GM12872 (cell line): ENCODE data around the gene SMARCC1.

Experiments used
- TF ChIP-seq, protein P1 (sequence below): IDR thresholded peaks from 3 replicates; pipeline ENCODE4 v1.5.1; 2011; ENCODE audit warnings: low read depth, mild to moderate bottlenecking, low read length, moderate library complexity; ENCODE audit not compliant: insufficient read depth

The SMARCC1 gene

GRCh38 chr3:47636225-47636624, 145.5 kb downstream of the SMARCC1 start:
- TF ChIP-seq, protein P1, sequence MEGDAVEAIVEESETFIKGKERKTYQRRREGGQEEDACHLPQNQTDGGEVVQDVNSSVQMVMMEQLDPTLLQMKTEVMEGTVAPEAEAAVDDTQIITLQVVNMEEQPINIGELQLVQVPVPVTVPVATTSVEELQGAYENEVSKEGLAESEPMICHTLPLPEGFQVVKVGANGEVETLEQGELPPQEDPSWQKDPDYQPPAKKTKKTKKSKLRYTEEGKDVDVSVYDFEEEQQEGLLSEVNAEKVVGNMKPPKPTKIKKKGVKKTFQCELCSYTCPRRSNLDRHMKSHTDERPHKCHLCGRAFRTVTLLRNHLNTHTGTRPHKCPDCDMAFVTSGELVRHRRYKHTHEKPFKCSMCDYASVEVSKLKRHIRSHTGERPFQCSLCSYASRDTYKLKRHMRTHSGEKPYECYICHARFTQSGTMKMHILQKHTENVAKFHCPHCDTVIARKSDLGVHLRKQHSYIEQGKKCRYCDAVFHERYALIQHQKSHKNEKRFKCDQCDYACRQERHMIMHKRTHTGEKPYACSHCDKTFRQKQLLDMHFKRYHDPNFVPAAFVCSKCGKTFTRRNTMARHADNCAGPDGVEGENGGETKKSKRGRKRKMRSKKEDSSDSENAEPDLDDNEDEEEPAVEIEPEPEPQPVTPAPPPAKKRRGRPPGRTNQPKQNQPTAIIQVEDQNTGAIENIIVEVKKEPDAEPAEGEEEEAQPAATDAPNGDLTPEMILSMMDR = no peak

- TF ChIP-seq, protein P1 = no peak
These were observed 146.2 kb downstream of the SMARCC1 start for GRCh38 chr3:47635536-47635935.

DNA sequence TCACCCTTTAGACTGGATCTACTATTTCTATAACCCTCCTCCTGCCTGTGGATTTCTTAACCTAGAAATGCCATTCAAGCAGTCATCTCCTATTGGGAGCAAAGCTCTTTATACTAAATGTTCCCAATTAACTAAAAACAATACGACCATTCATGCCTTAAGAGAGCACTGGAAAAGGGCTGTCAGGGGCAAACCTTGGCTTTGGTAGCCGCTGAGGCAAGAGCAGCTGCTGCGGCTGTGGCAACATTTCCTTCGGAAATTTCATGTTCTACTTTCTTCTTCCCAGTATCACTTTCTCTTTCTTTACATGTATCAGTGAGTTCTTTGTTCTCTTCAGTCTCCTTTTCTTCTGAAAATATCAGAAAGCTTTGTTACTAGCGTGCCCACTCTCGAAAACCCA, 146.7 kb downstream of the SMARCC1 start:
- TF ChIP-seq, protein P1 = no peak

GRCh38 chr3:47630810-47631209, 150.9 kb downstream of the SMARCC1 start:
- TF ChIP-seq, protein P1 = no peak

GRCh38 chr3:47629770-47630169, 151.9 kb downstream of the SMARCC1 start:
- TF ChIP-seq, protein P1 = no peak

DNA sequence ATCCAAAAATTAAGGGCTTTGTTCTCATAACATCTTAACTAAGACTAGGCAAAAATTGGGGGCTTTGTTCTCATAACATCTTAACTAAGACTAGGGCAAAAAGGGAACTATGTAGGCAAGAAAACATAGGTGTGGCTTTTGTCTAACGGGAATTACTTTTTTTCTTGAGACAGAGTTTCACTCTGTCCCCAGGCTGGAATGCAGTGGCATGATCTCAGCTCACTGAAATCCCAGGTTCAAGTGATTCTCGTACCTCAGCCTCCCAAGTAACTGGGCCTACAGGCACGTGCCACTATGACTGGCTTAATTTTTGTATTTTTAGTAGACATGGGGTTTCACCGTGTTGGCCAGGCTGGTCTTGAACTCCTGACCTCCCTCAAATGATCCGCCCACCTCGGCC, 153.3 kb downstream of the SMARCC1 start:
- TF ChIP-seq, protein P1 = no peak

- TF ChIP-seq, protein P1 = no peak
These were observed 158.8 kb downstream of the SMARCC1 start for GRCh38 chr3:47622671-47623461.
